Measurements from ENCODE around the gene TBCCD1.
"Not testable (repeated sequence)": the region's sequence is repeated elsewhere in the genome, so short reads cannot be mapped to it uniquely, and the experiment has no call there.

Gene TBCCD1

GRCh38 chr3:186517218-186517617 is 49.9 kb downstream of the TBCCD1 start:
- no peak for DNase-seq

- no peak for DNase-seq
Measured at GRCh38 chr3:186516646-186517045, 50.5 kb downstream of the TBCCD1 start.

- no peak for DNase-seq
Measured at GRCh38 chr3:186515125-186515524, 52.0 kb downstream of the TBCCD1 start.

GRCh38 chr3:186514296-186515002 is 52.7 kb downstream of the TBCCD1 start:
- DNase-seq, result no peak

GRCh38 chr3:186513386-186513785 is 53.8 kb downstream of the TBCCD1 start:
- no peak for DNase-seq

- no peak for DNase-seq
Measured at GRCh38 chr3:186512570-186513302, 54.4 kb downstream of the TBCCD1 start.

GRCh38 chr3:186511702-186512101 is 55.4 kb downstream of the TBCCD1 start:
- no peak for DNase-seq

GRCh38 chr3:186511245-186511644 is 55.9 kb downstream of the TBCCD1 start:
- no peak for DNase-seq

- no peak for DNase-seq
Measured at GRCh38 chr3:186510374-186511079, 56.6 kb downstream of the TBCCD1 start.

- no peak for DNase-seq
Measured at GRCh38 chr3:186509423-186509822, 57.7 kb downstream of the TBCCD1 start.

GRCh38 chr3:186506857-186507256 is 60.3 kb downstream of the TBCCD1 start:
- DNase-seq, result no peak

- no peak for DNase-seq
Measured at GRCh38 chr3:186506191-186506739, 60.9 kb downstream of the TBCCD1 start.

- no peak for DNase-seq
Measured at GRCh38 chr3:186502966-186503712, 64.0 kb downstream of the TBCCD1 start.

- DNase-seq, result no peak
Measured at GRCh38 chr3:186502138-186502948, 64.8 kb downstream of the TBCCD1 start.

- DNase-seq, result not testable (repeated sequence)
Measured at GRCh38 chr3:186499949-186500348, 67.2 kb downstream of the TBCCD1 start.

GRCh38 chr3:186498022-186498421 is 69.1 kb downstream of the TBCCD1 start:
- not testable (repeated sequence) for DNase-seq

- no peak for DNase-seq
Measured at GRCh38 chr3:186497608-186498007, 69.5 kb downstream of the TBCCD1 start.

- DNase-seq, result no peak
Measured at GRCh38 chr3:186496635-186497034, 70.5 kb downstream of the TBCCD1 start.

Data from effector CD8-positive, alpha-beta T cell (primary cell).